ENCODE data around the gene UQCRH.

Gene UQCRH

GRCh38 chr1:46340404-46341221, 37.1 kb downstream of the UQCRH start, which contains the start of gene NSUN4:
Gene NSUN4 (plus strand): TSS chr1:46340807. CDS start chr1:46340827, 20 bp downstream.
- TF ChIP-seq CTCF (IDR thresholded peaks at IDR 0.05; ENCODE audit: low read length, missing control alignments), result peak; percentile 51
- peak; percentile 99 for DNase-seq (ENCODE audit: low read depth)
- peak within 1 kb of the TSS; percentile 82 for H3K4me3 ChIP-seq (replicated peaks; ENCODE audit: low read depth, low read length)

GRCh38 chr1:46341222-46342083, 38.0 kb downstream of the UQCRH start:
- no peak for TF ChIP-seq CTCF (IDR thresholded peaks at IDR 0.05; ENCODE audit: low read length, missing control alignments)

GRCh38 chr1:46342084-46342656, 38.7 kb downstream of the UQCRH start:
- peak overlapping the region; percentile 82 for H3K4me3 ChIP-seq (replicated peaks; ENCODE audit: low read depth, low read length)
- peak; percentile 46 for DNase-seq (ENCODE audit: low read depth)

More at GRCh38 chr1:46341222-46342083, 38.0 kb downstream of the UQCRH start:
- DNase-seq (ENCODE audit: low read depth), result no peak
- H3K4me3 ChIP-seq (replicated peaks; ENCODE audit: low read depth, low read length), result peak overlapping the region; percentile 82

GRCh38 chr1:46342677-46343350, 39.3 kb downstream of the UQCRH start:
- DNase-seq (ENCODE audit: low read depth), result no peak
- TF ChIP-seq CTCF (IDR thresholded peaks at IDR 0.05; ENCODE audit: low read length, missing control alignments), result no peak
- H3K4me3 ChIP-seq (replicated peaks; ENCODE audit: low read depth, low read length), result no peak overlapping the region

More at GRCh38 chr1:46342084-46342656, 38.7 kb downstream of the UQCRH start:
- TF ChIP-seq CTCF (IDR thresholded peaks at IDR 0.05; ENCODE audit: low read length, missing control alignments), result peak; percentile 41

- DNase-seq (ENCODE audit: low read depth), result no peak
- no peak for TF ChIP-seq CTCF (IDR thresholded peaks at IDR 0.05; ENCODE audit: low read length, missing control alignments)
- H3K4me3 ChIP-seq (replicated peaks; ENCODE audit: low read depth, low read length), result no peak overlapping the region
These were observed 39.8 kb downstream of the UQCRH start for GRCh38 chr1:46343351-46343695.

GRCh38 chr1:46343705-46344104, 40.2 kb downstream of the UQCRH start:
- no peak overlapping the region for H3K4me3 ChIP-seq (replicated peaks; ENCODE audit: low read depth, low read length)
- no peak for DNase-seq (ENCODE audit: low read depth)
- no peak for TF ChIP-seq CTCF (IDR thresholded peaks at IDR 0.05; ENCODE audit: low read length, missing control alignments)
